Measurements from ENCODE around the gene RABGEF1.

Gene RABGEF1

GRCh38 chr7:66859794-66860645, 119.5 kb downstream of the RABGEF1 start:
- Mint-ChIP-seq H3K36me3 (ENCODE audit: low read depth) (no peaks in the 10 kb centered on the region), H3K27me3 (ENCODE audit: low read depth) (no peaks in the 10 kb centered on the region), H3K27ac (peak overlapping the region; percentile 39 to 97 (median 96)), H3K4me3 (peak overlapping the region in 2 of 3 experiments; percentile 32 to 52), H3K4me1 (no peaks in the 10 kb centered on the region), H3K9me3 (no peaks in the 10 kb centered on the region)
- TF ChIP-seq, protein P1, sequence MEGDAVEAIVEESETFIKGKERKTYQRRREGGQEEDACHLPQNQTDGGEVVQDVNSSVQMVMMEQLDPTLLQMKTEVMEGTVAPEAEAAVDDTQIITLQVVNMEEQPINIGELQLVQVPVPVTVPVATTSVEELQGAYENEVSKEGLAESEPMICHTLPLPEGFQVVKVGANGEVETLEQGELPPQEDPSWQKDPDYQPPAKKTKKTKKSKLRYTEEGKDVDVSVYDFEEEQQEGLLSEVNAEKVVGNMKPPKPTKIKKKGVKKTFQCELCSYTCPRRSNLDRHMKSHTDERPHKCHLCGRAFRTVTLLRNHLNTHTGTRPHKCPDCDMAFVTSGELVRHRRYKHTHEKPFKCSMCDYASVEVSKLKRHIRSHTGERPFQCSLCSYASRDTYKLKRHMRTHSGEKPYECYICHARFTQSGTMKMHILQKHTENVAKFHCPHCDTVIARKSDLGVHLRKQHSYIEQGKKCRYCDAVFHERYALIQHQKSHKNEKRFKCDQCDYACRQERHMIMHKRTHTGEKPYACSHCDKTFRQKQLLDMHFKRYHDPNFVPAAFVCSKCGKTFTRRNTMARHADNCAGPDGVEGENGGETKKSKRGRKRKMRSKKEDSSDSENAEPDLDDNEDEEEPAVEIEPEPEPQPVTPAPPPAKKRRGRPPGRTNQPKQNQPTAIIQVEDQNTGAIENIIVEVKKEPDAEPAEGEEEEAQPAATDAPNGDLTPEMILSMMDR (IDR thresholded peaks at IDR 0.05; ENCODE audit: unreplicated experiment in 3 of 3), result no peak

GRCh38 chr7:66860767-66861166, 120.2 kb downstream of the RABGEF1 start:
- Mint-ChIP-seq H3K27me3 (ENCODE audit: low read depth) (no peaks in the 10 kb centered on the region), H3K36me3 (ENCODE audit: low read depth) (no peaks in the 10 kb centered on the region), H3K27ac (no peak overlapping the region), H3K9me3 (no peaks in the 10 kb centered on the region), H3K4me3 (no peak overlapping the region), H3K4me1 (no peaks in the 10 kb centered on the region)
- TF ChIP-seq, protein P1 (IDR thresholded peaks at IDR 0.05; ENCODE audit: unreplicated experiment in 3 of 3), result no peak

Measured in nephron (organoid).